Esophagus mucosa (tissue), 1 donor: ENCODE results near the gene WDR72. TPM values are rescaled to one million over a fixed set of nuclear protein-coding genes. Genes with fewer than 3 reads are reported as not detected.
"Not testable (repeated sequence)": the region's sequence is repeated elsewhere in the genome, so short reads cannot be mapped to it uniquely, and the experiment has no call there.

Source experiments
- ATAC-seq: fragments of 200-7000 bp; cut with Tn5 transposase; one replicate; pipeline ENCODE4 v1.9.1; 2020
- total RNA-seq: library from RNA; stranded (reverse); gene quantifications from one replicate; pipeline ENCODE4 v1.2.4, GENCODE V29; 2023
- donor health status: DM: yes; HTN: yes; CAD: no.

WDR72 gene
- total RNA-seq, 1 donor from 2014 or later = 0.76 TPM

GRCh38 chr15:53695365-53695764 lies 64.1 kb downstream of the WDR72 start:
- no peak for ATAC-seq

- ATAC-seq = no peak
These were observed 65.0 kb downstream of the WDR72 start for GRCh38 chr15:53694476-53694874.

GRCh38 chr15:53693729-53694475 lies 65.6 kb downstream of the WDR72 start:
- no peak for ATAC-seq

- ATAC-seq = not testable (repeated sequence)
These were observed 75.3 kb downstream of the WDR72 start for GRCh38 chr15:53684162-53684561.

- ATAC-seq = no peak
These were observed 78.4 kb downstream of the WDR72 start for GRCh38 chr15:53681056-53681455.

GRCh38 chr15:53675832-53676231 lies 83.6 kb downstream of the WDR72 start:
- no peak for ATAC-seq

GRCh38 chr15:53671545-53671944 lies 87.9 kb downstream of the WDR72 start:
- ATAC-seq = no peak

- ATAC-seq = no peak
These were observed 88.8 kb downstream of the WDR72 start for GRCh38 chr15:53670701-53671100.

- no peak for ATAC-seq
These were observed 93.5 kb downstream of the WDR72 start for GRCh38 chr15:53665930-53666329.

- ATAC-seq = no peak
These were observed 100.5 kb downstream of the WDR72 start for GRCh38 chr15:53658827-53659555.

- no peak for ATAC-seq
These were observed 101.2 kb downstream of the WDR72 start for GRCh38 chr15:53658255-53658654.

GRCh38 chr15:53648934-53649333 lies 110.5 kb downstream of the WDR72 start:
- ATAC-seq = no peak

- no peak for ATAC-seq
These were observed 114.8 kb downstream of the WDR72 start for GRCh38 chr15:53644660-53645059.

- ATAC-seq = no peak
These were observed 124.9 kb downstream of the WDR72 start for GRCh38 chr15:53634517-53635106.

- ATAC-seq = no peak
These were observed 132.2 kb downstream of the WDR72 start for GRCh38 chr15:53627279-53627678.

- ATAC-seq = no peak
These were observed 133.3 kb downstream of the WDR72 start for GRCh38 chr15:53625962-53626845.

GRCh38 chr15:53625260-53625659 lies 134.2 kb downstream of the WDR72 start:
- ATAC-seq = no peak

- no peak for ATAC-seq
These were observed 141.0 kb downstream of the WDR72 start for GRCh38 chr15:53618461-53618860.

GRCh38 chr15:53611145-53611920 lies 148.1 kb downstream of the WDR72 start:
- ATAC-seq = no peak

GRCh38 chr15:53591041-53591440 lies 168.4 kb downstream of the WDR72 start:
- ATAC-seq = no peak

GRCh38 chr15:53590380-53590779 lies 169.1 kb downstream of the WDR72 start:
- ATAC-seq = no peak

- ATAC-seq = no peak
These were observed 169.9 kb downstream of the WDR72 start for GRCh38 chr15:53589520-53590057.
